ENCODE data around the gene WBP1. TPM values are rescaled to one million over a fixed set of nuclear protein-coding genes. Genes with fewer than 3 reads are reported as not detected.
"Not testable (repeated sequence)": the region's sequence is repeated elsewhere in the genome, so short reads cannot be mapped to it uniquely, and the experiment has no call there.

The WBP1 gene
- total RNA-seq, 4 donors from 2014 or later = 10.7 to 17.5 (median 16.5) TPM

DNA sequence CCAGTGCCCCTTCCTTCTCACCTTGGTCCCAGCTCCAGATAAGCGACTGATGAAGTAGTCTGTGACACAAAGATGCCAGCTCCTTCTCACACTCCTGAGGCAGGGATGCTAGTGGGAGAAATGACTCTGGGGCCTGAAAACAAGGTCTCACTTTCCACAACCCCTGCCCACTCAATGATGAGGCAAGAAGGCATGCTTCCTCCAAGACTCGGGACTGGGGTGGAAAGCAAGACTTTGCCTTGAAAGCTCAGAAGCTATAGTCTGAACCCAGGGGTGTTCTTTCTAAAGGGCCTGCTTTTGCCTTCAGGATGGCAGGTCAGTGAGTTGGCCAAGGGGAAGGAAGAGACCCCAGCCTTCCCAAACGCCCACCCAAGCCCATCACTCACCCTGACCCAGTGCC, 23.2 kb downstream of the WBP1 start:
- intact Hi-C loops (cut with DNase I; ENCODE audit: low total_unique reads) (no loop called here), in situ Hi-C loops (cut with MboI; ENCODE audit: low sequenced_read_pairs in 4 of 4) (loop anchor here in 2 of 4 donors (5.0 to 10.0 kb wide), 2 partner anchors 51 to 103 kb away; no protein-coding TSS in a partner anchor)
- peaks cover 0 to 40% of the 10 kb centered on the region in 2 donors for H3K36me3 ChIP-seq
- ATAC-seq (no peak), DNase-seq (no peak)
- peaks cover 24 to 25% of the 10 kb centered on the region in 2 donors for H3K4me1 ChIP-seq
- no peaks in the 10 kb centered on the region for H3K9me3 ChIP-seq
- H3K27me3 ChIP-seq = no peaks in the 10 kb centered on the region
- H3K27ac ChIP-seq = peak overlapping the region; percentile 83 to 94 (median 88)
- TF ChIP-seq, protein P1, sequence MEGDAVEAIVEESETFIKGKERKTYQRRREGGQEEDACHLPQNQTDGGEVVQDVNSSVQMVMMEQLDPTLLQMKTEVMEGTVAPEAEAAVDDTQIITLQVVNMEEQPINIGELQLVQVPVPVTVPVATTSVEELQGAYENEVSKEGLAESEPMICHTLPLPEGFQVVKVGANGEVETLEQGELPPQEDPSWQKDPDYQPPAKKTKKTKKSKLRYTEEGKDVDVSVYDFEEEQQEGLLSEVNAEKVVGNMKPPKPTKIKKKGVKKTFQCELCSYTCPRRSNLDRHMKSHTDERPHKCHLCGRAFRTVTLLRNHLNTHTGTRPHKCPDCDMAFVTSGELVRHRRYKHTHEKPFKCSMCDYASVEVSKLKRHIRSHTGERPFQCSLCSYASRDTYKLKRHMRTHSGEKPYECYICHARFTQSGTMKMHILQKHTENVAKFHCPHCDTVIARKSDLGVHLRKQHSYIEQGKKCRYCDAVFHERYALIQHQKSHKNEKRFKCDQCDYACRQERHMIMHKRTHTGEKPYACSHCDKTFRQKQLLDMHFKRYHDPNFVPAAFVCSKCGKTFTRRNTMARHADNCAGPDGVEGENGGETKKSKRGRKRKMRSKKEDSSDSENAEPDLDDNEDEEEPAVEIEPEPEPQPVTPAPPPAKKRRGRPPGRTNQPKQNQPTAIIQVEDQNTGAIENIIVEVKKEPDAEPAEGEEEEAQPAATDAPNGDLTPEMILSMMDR (IDR thresholded peaks at IDR 0.05 in 4 of 5, conservative IDR thresholded peaks at IDR 0.05 in 1 of 5) = no peak
- TF ChIP-seq POLR2A (IDR thresholded peaks at IDR 0.05) = no peak
- peak overlapping the region; percentile 82 to 97 (median 87) for H3K4me3 ChIP-seq

DNA sequence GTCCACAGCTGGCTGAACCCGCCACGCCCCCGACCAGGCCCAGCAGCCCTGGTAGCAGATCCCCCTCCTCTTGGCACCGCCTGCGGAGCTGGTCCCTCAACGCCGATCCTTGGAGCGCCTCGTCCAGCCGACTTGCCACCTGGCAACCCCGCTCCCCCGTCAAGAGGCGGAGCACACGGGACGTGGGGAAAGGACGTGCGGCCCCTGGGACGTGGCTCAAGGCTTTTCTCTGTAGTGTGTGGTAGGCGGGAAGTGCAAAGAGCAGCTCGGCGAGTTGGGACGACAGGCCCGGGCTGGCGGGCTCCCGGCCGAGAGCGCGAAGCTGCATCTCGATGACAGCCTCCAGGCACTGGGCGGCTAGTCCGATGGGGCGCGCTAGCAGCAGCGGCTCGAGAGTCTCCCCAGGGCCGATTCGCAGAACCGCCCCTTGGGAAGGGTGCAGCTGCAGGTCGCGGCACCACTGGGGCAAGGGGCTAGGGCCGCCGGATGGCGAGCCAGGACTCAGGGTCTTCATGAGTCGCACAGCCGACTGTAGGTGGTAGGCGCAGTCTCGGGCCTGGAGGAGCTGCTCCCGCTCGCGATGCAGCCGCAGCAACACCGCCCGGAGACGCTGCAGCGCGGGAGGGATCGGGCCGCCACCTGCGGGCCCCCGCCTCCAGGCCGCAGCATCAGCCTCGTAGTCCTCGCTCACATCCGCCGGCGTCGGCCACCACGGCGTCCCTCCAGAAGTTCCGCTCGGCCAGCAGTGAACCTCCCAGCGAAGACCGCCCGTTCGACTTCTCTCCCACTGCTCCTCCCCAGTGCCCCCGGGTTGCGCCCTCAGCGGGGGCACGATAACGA, 23.9 kb downstream of the WBP1 start:
- Histone ChIP-seq H3K36me3 (peaks cover 0 to 40% of the 10 kb centered on the region in 2 donors), H3K27ac (peak overlapping the region; percentile 83 to 94 (median 88)), H3K9me3 (no peaks in the 10 kb centered on the region), H3K4me1 (peaks cover 24 to 25% of the 10 kb centered on the region in 2 donors), H3K4me3 (peak overlapping the region; percentile 82 to 97 (median 87)), H3K27me3 (no peaks in the 10 kb centered on the region)
- peak; percentile 44 to 45 for ATAC-seq
- no peak for TF ChIP-seq POLR2A (IDR thresholded peaks at IDR 0.05)
- TF ChIP-seq, protein P1 (IDR thresholded peaks at IDR 0.05 in 4 of 5, conservative IDR thresholded peaks at IDR 0.05 in 1 of 5) = no peak
- intact Hi-C loops (cut with DNase I; ENCODE audit: low total_unique reads) = loop anchor here (1.0 to 2.0 kb wide), 3 partner anchors 9 to 745 kb away; partner anchors contain the start of genes AUP1, HTRA2 and TPRKB
- no peak for DNase-seq
- in situ Hi-C loops (cut with MboI; ENCODE audit: low sequenced_read_pairs in 4 of 4) = loop anchor here in 2 of 4 donors (5.0 to 10.0 kb wide), 2 partner anchors 50 to 103 kb away; no protein-coding TSS in a partner anchor

DNA sequence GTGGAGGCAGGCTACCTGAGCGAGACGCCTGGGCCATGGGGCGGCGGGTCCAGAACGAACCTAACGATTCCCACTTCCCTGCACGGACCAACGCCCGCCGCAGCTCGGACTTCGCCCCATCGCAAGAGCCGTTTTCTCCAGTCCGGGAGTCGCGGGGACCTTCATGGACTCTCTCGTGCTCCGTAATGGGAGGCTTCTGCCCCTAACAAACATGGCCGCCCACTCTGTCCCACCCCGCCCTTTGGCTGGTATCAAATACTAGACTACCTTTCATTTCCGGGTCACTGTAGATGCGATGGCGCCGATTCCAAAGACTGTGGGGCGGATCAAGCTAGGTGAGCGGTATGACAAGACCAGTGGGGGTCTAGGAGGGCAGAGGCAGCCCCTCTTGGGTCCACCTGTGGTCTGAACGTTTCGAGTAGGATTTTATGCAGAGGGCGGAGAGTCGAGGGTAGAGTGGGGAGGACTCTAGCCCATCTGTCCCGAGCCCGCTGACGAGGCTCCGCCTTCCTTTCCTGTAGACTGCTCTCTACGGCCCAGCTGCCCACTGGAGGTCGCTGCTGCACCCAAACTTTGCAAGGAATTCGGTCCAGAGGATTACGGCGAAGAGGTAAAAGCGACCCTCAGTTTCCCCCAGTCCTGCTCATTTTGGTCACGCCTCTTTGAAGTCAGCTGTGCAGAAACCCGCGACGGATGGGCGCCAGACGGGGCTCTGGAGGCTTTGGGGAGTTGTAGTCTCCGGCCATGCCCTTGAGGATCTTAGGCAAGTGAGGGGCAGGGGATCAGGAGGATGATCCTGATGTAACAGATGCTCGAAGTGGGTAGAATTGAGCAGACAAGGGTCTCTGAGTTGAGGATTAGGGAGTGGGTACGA, 24.8 kb downstream of the WBP1 start, which contains the start of the genes CCDC142 and TTC31:
Gene CCDC142, minus strand, starts transcription at position 198 of the 874 bp plus-strand sequence. Its CDS starts 161 bp downstream, at position 37.
Gene TTC31, plus strand, starts transcription at position 281 of the 874 bp plus-strand sequence. Its CDS starts 15 bp downstream, at position 296.
- H3K27me3 ChIP-seq = no peaks in the 10 kb centered on the region
- no peaks in the 10 kb centered on the region for H3K9me3 ChIP-seq
- peak within 1 kb of the TSS; percentile 83 to 94 (median 88) for H3K27ac ChIP-seq
- intact Hi-C loops (cut with DNase I; ENCODE audit: low total_unique reads) = loop anchor here (1.0 to 2.0 kb wide), 7 partner anchors 10 to 746 kb away; partner anchors contain the start of genes AUP1, HTRA2, INO80B and PCGF1
- peaks cover 0 to 33% of the 10 kb centered on the region in 2 donors for H3K36me3 ChIP-seq
- H3K4me3 ChIP-seq = peak within 1 kb of the TSS; percentile 82 to 97 (median 87)
- in situ Hi-C loops (cut with MboI; ENCODE audit: low sequenced_read_pairs in 4 of 4) = loop anchor here in 2 of 4 donors (5.0 to 10.0 kb wide), 2 partner anchors 49 to 102 kb away; no protein-coding TSS in a partner anchor
- DNase-seq (peak; percentile 96 to 97), ATAC-seq (peak; percentile 99 to 100)
- TF ChIP-seq, protein P1 (IDR thresholded peaks at IDR 0.05 in 4 of 5, conservative IDR thresholded peaks at IDR 0.05 in 1 of 5) = peak; percentile 74 to 90 (median 85)
- TF ChIP-seq POLR2A (IDR thresholded peaks at IDR 0.05) = peak; percentile 25 to 45
- H3K4me1 ChIP-seq = peaks cover 24 to 25% of the 10 kb centered on the region in 2 donors

DNA sequence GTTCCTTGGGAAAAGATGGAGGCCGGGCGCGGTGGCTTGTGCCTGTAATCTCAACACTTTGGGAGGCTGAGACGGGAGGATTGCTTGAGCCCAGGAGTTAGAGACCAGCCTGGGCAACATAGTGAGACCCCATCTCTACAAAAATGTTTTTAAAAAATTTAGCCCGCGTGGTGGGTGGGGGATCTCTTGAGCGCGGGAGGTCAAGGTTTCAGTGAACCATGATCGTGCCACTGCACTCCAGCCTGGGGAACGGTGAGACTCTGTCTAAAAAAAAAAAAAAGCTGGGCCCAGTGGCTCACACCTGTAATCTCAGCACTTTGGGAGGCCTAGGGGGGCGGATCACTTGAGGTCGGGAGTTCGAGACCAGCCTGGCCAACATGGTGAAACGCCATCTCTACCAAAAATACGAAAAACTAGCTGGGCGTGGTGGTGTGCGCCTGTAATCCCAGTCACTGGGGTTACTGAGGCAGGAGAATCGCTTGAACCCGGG, 25.5 kb downstream of the WBP1 start:
- DNase-seq, H3K9me3 ChIP-seq, H3K27me3 ChIP-seq, ATAC-seq: not testable (repeated sequence)
- H3K4me3 ChIP-seq = peak overlapping the region; percentile 82 to 97 (median 87)
- peaks cover 24 to 25% of the 10 kb centered on the region in 2 donors for H3K4me1 ChIP-seq
- H3K27ac ChIP-seq = peak overlapping the region; percentile 83 to 94 (median 88)
- intact Hi-C loops (cut with DNase I; ENCODE audit: low total_unique reads) (loop anchor here (1.0 to 2.0 kb wide), 5 partner anchors 24 to 747 kb away; partner anchors contain the start of genes INO80B, PCGF1, SEMA4F and TPRKB), in situ Hi-C loops (cut with MboI; ENCODE audit: low sequenced_read_pairs in 4 of 4) (loop anchor here in 2 of 4 donors (5.0 to 10.0 kb wide), 2 partner anchors 49 to 101 kb away; no protein-coding TSS in a partner anchor)
- H3K36me3 ChIP-seq = peaks cover 0 to 33% of the 10 kb centered on the region in 2 donors

Measured in gastrocnemius medialis (tissue), 4 donors.